Measurements from ENCODE around the gene CEP112. TPM values are rescaled to one million over a fixed set of nuclear protein-coding genes. Genes with fewer than 3 reads are reported as not detected.

Gene CEP112
- total RNA-seq, 1 donor from 2014 or later = 9.5 TPM

GRCh38 chr17:66073384-66073783, 118.5 kb downstream of the CEP112 start:
- peaks cover 8% of the 10 kb centered on the region for H3K9me3 Mint-ChIP-seq (ENCODE audit: unreplicated experiment)
- DNase-seq (ENCODE audit: extremely low spot score, unreplicated experiment) = no peak
- H3K4me1 Mint-ChIP-seq (ENCODE audit: unreplicated experiment) = no peaks in the 10 kb centered on the region
- H3K27ac Mint-ChIP-seq (ENCODE audit: unreplicated experiment) = no peak overlapping the region
- peaks cover 8% of the 10 kb centered on the region for H3K36me3 Mint-ChIP-seq (ENCODE audit: unreplicated experiment)
- H3K27me3 Mint-ChIP-seq (ENCODE audit: unreplicated experiment) = no peaks in the 10 kb centered on the region
- H3K4me3 Mint-ChIP-seq (ENCODE audit: unreplicated experiment) = no peak overlapping the region
- TF ChIP-seq, protein P1, sequence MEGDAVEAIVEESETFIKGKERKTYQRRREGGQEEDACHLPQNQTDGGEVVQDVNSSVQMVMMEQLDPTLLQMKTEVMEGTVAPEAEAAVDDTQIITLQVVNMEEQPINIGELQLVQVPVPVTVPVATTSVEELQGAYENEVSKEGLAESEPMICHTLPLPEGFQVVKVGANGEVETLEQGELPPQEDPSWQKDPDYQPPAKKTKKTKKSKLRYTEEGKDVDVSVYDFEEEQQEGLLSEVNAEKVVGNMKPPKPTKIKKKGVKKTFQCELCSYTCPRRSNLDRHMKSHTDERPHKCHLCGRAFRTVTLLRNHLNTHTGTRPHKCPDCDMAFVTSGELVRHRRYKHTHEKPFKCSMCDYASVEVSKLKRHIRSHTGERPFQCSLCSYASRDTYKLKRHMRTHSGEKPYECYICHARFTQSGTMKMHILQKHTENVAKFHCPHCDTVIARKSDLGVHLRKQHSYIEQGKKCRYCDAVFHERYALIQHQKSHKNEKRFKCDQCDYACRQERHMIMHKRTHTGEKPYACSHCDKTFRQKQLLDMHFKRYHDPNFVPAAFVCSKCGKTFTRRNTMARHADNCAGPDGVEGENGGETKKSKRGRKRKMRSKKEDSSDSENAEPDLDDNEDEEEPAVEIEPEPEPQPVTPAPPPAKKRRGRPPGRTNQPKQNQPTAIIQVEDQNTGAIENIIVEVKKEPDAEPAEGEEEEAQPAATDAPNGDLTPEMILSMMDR (IDR thresholded peaks at IDR 0.05) = no peak

DNA sequence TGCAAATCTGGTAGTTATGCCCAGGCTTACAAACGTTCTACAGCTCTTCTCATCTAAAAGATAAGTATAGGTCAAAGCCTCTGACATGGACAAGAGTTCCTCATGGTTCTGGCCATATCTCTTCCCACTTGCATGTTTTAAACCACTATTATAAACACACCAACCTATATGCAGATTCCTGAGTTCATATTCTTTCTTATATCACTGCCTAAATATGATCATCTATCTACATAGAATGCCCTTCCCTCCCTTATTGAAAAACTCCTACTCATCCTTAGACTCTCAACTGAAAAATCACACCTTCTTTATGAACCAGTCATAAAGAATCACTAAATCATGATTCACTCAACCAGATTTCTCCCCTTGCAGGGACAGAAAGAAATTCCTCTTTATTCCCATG, 128.2 kb downstream of the CEP112 start:
- H3K4me3 Mint-ChIP-seq (ENCODE audit: unreplicated experiment) = no peak overlapping the region

GRCh38 chr17:66056148-66056547, 135.8 kb downstream of the CEP112 start:
- no peak for DNase-seq (ENCODE audit: extremely low spot score, unreplicated experiment)
- TF ChIP-seq, protein P1 (IDR thresholded peaks at IDR 0.05) = no peak
- Mint-ChIP-seq H3K27ac (ENCODE audit: unreplicated experiment) (no peak overlapping the region), H3K36me3 (ENCODE audit: unreplicated experiment) (peaks cover 20% of the 10 kb centered on the region), H3K4me1 (ENCODE audit: unreplicated experiment) (no peaks in the 10 kb centered on the region), H3K9me3 (ENCODE audit: unreplicated experiment) (peaks cover 22% of the 10 kb centered on the region), H3K27me3 (ENCODE audit: unreplicated experiment) (no peaks in the 10 kb centered on the region), H3K4me3 (ENCODE audit: unreplicated experiment) (no peak overlapping the region)

More for the DNA sequence above, 128.2 kb downstream of the CEP112 start:
- Mint-ChIP-seq H3K27me3 (ENCODE audit: unreplicated experiment) (no peaks in the 10 kb centered on the region), H3K36me3 (ENCODE audit: unreplicated experiment) (peaks cover 23% of the 10 kb centered on the region), H3K9me3 (ENCODE audit: unreplicated experiment) (peaks cover 22% of the 10 kb centered on the region), H3K4me1 (ENCODE audit: unreplicated experiment) (no peaks in the 10 kb centered on the region), H3K27ac (ENCODE audit: unreplicated experiment) (no peak overlapping the region)
- TF ChIP-seq, protein P1 (IDR thresholded peaks at IDR 0.05) = no peak
- DNase-seq (ENCODE audit: extremely low spot score, unreplicated experiment) = no peak

DNA sequence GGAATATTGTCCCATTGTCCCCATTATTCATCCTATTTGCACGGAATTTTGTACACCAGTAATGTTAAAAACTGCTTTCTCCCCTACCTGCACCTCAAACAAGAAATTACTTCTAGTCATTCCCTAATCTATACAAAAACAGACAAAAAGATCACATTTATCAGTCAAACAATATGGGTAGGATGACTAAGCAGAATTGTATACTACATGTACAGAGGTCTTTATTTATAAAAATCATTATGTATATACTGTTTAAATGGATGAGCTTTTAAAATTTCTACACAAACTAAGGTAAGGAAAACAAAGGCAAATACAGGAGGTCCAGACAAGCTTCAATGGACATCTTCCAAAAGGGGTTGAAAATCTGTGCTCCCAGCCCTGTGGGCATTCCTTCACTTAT, 137.7 kb downstream of the CEP112 start:
- Mint-ChIP-seq H3K36me3 (ENCODE audit: unreplicated experiment) (peaks cover 20% of the 10 kb centered on the region), H3K27me3 (ENCODE audit: unreplicated experiment) (no peaks in the 10 kb centered on the region), H3K4me1 (ENCODE audit: unreplicated experiment) (no peaks in the 10 kb centered on the region), H3K27ac (ENCODE audit: unreplicated experiment) (no peak overlapping the region), H3K4me3 (ENCODE audit: unreplicated experiment) (no peak overlapping the region), H3K9me3 (ENCODE audit: unreplicated experiment) (peaks cover 15% of the 10 kb centered on the region)
- TF ChIP-seq, protein P1 (IDR thresholded peaks at IDR 0.05) = no peak
- no peak for DNase-seq (ENCODE audit: extremely low spot score, unreplicated experiment)

DNA sequence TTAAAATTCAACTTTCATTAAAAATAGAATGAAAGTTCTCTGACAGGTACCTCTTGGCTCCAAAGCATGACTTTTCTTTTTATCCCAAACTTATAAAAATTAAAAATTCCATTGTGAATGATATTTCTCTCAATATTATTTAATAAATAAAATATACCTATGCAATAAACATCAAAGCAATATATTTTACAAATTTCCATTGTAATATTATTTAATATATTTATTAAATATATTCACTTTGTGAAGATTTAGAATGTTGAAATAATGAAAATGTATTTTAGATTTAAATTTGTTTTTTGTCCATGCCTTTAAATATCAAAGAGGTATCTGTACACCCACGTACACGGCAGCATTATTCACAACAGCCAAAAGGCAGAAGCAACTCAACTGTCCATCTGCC, 147.8 kb downstream of the CEP112 start:
- Mint-ChIP-seq H3K9me3 (ENCODE audit: unreplicated experiment) (no peaks in the 10 kb centered on the region), H3K4me3 (ENCODE audit: unreplicated experiment) (no peak overlapping the region), H3K27me3 (ENCODE audit: unreplicated experiment) (no peaks in the 10 kb centered on the region), H3K4me1 (ENCODE audit: unreplicated experiment) (no peaks in the 10 kb centered on the region), H3K36me3 (ENCODE audit: unreplicated experiment) (no peaks in the 10 kb centered on the region), H3K27ac (ENCODE audit: unreplicated experiment) (no peak overlapping the region)
- TF ChIP-seq, protein P1 (IDR thresholded peaks at IDR 0.05) = no peak
- no peak for DNase-seq (ENCODE audit: extremely low spot score, unreplicated experiment)

Data from osteocyte (in vitro differentiated cells).